Activated B cell treated with CpG ODN at 0.5 μM for 24 hours (primary cell): ENCODE data around the gene LRRC74B. TPM values are rescaled to one million over a fixed set of nuclear protein-coding genes. Genes with fewer than 3 reads are reported as not detected.

Source experiments
- ATAC-seq: fragments of 200-7000 bp; cut with Tn5 transposase; one replicate; pipeline ENCODE4 v1.10.0; 2021; ENCODE audit warnings: low read depth, mild to moderate bottlenecking, moderate library complexity
- CTCF ChIA-PET: fragments of 350-600 bp; sonication (Branson Sonifier 250); formaldehyde crosslinking; loops from one replicate; lab custom pipeline; 2021; ENCODE audit warnings: antibody characterized with exemption; lab: Charles Lee
- POLR2A ChIA-PET: fragments of 350-600 bp; sonication (Branson Sonifier 250); formaldehyde crosslinking; loops from one replicate; lab custom pipeline; 2021; ENCODE audit warnings: antibody characterized with exemption; lab: Charles Lee
- DNase-seq: peaks from one replicate; pipeline ENCODE4 v3.0.0; 2022
- H3K27ac Mint-ChIP-seq: one replicate; pipeline ENCODE4 v1.8.0; 2020; ENCODE audit warnings: mixed read lengths
- H3K27me3 Mint-ChIP-seq: one replicate; pipeline ENCODE4 v1.8.0; 2021; ENCODE audit warnings: mixed read lengths
- H3K36me3 Mint-ChIP-seq: one replicate; pipeline ENCODE4 v1.8.0; 2021; ENCODE audit warnings: low read depth, mixed read lengths
- H3K4me1 Mint-ChIP-seq: one replicate; pipeline ENCODE4 v1.8.0; 2021; ENCODE audit warnings: mixed read lengths
- H3K4me3 Mint-ChIP-seq: one replicate; pipeline ENCODE4 v1.8.0; 2020; ENCODE audit warnings: mild to moderate bottlenecking, mixed read lengths
- H3K9me3 Mint-ChIP-seq: one replicate; pipeline ENCODE4 v1.8.0; 2020; ENCODE audit warnings: mixed read lengths
- CTCF ChIP-seq: fragments of 200-600 bp; IDR thresholded peaks from one replicate; pipeline ENCODE4 v1.8.0; 2022; ENCODE audit warnings: antibody characterized with exemption, mild to moderate bottlenecking
- intact Hi-C: fragments of 100-400 bp; cut with micrococcal nuclease; formaldehyde crosslinking; loops from one replicate; pipeline ENCODE4 v1.15.1; 2024
- total RNA-seq: library from RNA; stranded (reverse); gene quantifications from 2 replicates; pipeline ENCODE4 v1.2.3, GENCODE V29; 2022

LRRC74B gene
- total RNA-seq, 1 donor from 2014 or later = not detected

DNA sequence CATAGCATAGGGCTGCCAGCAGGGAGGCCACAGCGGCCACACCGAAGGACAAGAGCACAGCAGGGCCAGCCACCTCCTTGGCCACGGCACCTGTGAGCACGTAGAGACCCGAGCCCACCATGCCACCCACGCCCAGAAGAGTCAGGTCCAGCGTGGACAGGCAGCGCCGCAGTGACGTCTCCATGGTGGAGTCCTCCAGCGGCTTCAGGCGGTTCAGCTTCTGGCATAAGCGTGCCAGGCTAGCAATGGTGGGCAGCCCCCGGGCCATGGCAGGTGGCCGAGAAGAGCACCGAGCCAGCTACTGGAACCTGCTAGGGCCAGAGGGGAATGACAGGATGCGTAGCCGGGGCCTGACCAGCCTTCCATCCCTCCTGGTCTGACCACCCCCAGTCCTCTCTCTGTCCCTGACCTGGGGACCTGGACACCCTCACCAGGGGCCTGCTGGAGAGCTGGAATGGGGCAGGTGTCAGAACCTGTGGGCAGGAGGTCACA, 14.2 kb upstream of the LRRC74B start:
- Mint-ChIP-seq H3K4me3 (no peak overlapping the region), H3K4me1 (no peaks in the 10 kb centered on the region), H3K9me3 (no peaks in the 10 kb centered on the region), H3K27ac (no peak overlapping the region), H3K27me3 (peaks cover 30% of the 10 kb centered on the region), H3K36me3 (no peaks in the 10 kb centered on the region)
- TF ChIP-seq CTCF = no peak
- CTCF ChIA-PET = no interaction called here
- intact Hi-C loops = no loop called here
- ATAC-seq (no peak), DNase-seq (no peak)
- POLR2A ChIA-PET = no interaction called here

- Mint-ChIP-seq H3K4me3 (no peak within 1 kb of the TSS), H3K27ac (no peak within 1 kb of the TSS), H3K9me3 (no peaks in the 10 kb centered on the region), H3K36me3 (no peaks in the 10 kb centered on the region), H3K4me1 (no peaks in the 10 kb centered on the region), H3K27me3 (peaks cover 31% of the 10 kb centered on the region)
- ATAC-seq (no peak), DNase-seq (no peak)
- intact Hi-C loops = no loop called here
- no peak for TF ChIP-seq CTCF
- POLR2A ChIA-PET = no interaction called here
- CTCF ChIA-PET = no interaction called here
Measured at GRCh38 chr22:21032037-21032867, 13.5 kb upstream of the LRRC74B start, which contains the start of gene SLC7A4. Gene SLC7A4, minus strand, starts transcription at chr22:21032561. Its CDS starts 749 bp downstream, at chr22:21031812.

DNA sequence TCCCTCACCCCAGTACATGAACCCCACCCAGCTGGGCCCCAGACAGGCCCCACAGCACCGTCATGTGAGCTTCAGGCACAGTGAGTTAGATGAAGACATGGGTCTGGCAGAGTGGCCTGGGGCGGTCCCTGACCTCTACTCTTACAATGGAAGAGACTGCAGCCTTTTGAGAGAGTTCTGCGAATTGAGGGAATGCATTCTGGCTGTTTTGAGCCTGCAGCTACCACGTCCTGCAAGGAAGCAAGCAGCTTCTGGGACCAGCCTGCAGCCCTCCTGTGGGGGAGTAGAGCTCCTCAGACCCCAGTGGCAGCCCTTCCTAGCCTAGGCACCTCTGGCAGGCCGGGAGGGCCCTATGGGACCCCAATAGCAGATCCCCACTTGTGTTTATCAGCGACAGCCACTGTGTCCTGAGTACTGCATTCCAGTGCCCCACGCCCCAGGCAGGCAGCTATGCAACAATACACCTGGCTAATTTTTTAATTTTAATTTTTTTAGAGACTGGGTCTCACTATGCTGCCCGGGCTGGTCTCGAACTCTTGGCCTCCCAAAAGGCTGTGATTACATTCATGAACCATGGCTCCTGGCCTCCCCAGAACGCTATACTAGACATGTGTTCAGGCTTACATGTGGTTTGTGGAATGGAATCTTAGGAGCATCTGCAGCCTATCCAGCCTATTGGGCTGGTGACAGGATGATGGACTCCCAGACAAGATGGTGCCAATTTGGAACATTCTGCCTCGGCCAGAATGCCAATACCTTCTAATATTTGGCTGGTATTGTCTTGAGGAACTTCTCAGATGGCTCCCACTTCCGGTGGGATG, 12.7 kb upstream of the LRRC74B start:
- ChIA-PET CTCF (no interaction called here), POLR2A (no interaction called here)
- ATAC-seq (no peak), DNase-seq (no peak)
- peaks cover 33% of the 10 kb centered on the region for H3K27me3 Mint-ChIP-seq
- no peaks in the 10 kb centered on the region for H3K36me3 Mint-ChIP-seq
- TF ChIP-seq CTCF = no peak
- H3K9me3 Mint-ChIP-seq = no peaks in the 10 kb centered on the region
- H3K4me1 Mint-ChIP-seq = no peaks in the 10 kb centered on the region
- H3K4me3 Mint-ChIP-seq = no peak overlapping the region
- no peak overlapping the region for H3K27ac Mint-ChIP-seq
- intact Hi-C loops = no loop called here

GRCh38 chr22:21033895-21034294, 11.9 kb upstream of the LRRC74B start:
- TF ChIP-seq CTCF = no peak
- CTCF ChIA-PET = no interaction called here
- Mint-ChIP-seq H3K4me3 (no peak overlapping the region), H3K9me3 (no peaks in the 10 kb centered on the region), H3K4me1 (no peaks in the 10 kb centered on the region), H3K27me3 (peaks cover 37% of the 10 kb centered on the region), H3K36me3 (no peaks in the 10 kb centered on the region), H3K27ac (no peak overlapping the region)
- ATAC-seq (no peak), DNase-seq (no peak)
- intact Hi-C loops = no loop called here
- POLR2A ChIA-PET = no interaction called here

DNA sequence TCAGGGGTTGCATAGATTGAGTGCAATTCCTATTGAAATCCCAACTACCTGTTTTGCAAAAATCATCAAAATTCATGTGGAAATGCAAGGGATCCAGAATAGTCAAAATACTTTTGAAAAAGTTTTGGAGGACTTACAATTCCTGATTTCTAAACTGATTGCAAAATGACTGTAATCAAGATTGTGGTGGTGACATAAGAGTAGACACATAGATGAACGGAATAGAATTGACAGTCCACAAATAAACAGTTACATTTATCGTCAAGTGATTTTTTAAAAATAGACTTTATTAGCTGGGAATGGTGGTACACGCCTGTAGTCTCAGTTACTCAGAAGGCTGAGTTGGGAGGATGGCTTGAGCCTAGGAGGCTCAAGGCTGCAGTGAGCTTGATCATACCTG, 10.8 kb upstream of the LRRC74B start:
- intact Hi-C loops = no loop called here
- CTCF ChIA-PET = no interaction called here
- ATAC-seq (no peak), DNase-seq (no peak)
- H3K27me3 Mint-ChIP-seq = peaks cover 35% of the 10 kb centered on the region
- no peak overlapping the region for H3K4me3 Mint-ChIP-seq
- no peak overlapping the region for H3K27ac Mint-ChIP-seq
- H3K4me1 Mint-ChIP-seq = no peaks in the 10 kb centered on the region
- H3K36me3 Mint-ChIP-seq = no peaks in the 10 kb centered on the region
- no peak for TF ChIP-seq CTCF
- POLR2A ChIA-PET = no interaction called here
- H3K9me3 Mint-ChIP-seq = no peaks in the 10 kb centered on the region
